HG03342 (cell line): ENCODE results near the gene NEU3.

ENCODE experiments used
- ATAC-seq: cut with Tn5 transposase; IDR thresholded peaks from one replicate; pipeline ENCODE4 v1.9.1; 2021; ENCODE audit warnings: mild to moderate bottlenecking, moderate library complexity; ENCODE audit not compliant: unreplicated experiment

Gene NEU3

GRCh38 chr11:75056814-75057213 is 68.1 kb downstream of the NEU3 start:
- ATAC-seq, result no peak

GRCh38 chr11:75059299-75059698 is 70.6 kb downstream of the NEU3 start:
- ATAC-seq, result no peak

GRCh38 chr11:75063741-75064314 is 75.1 kb downstream of the NEU3 start:
- ATAC-seq, result no peak

GRCh38 chr11:75066061-75066460 is 77.3 kb downstream of the NEU3 start:
- ATAC-seq, result no peak
